Hepatocyte (in vitro differentiated cells): ENCODE measurements around the gene POMP.

Experiments
- EZH2 ChIP-seq: fragments of 200-600 bp; sonication (generic); IDR thresholded peaks from 2 replicates; pipeline ENCODE4 v1.6.1; 2016; ENCODE audit warnings: antibody characterized with exemption, mild to moderate bottlenecking, borderline replicate concordance
- TF ChIP-seq, protein P1 (sequence below): fragments of 200-600 bp; sonication (generic); IDR thresholded peaks from 2 replicates; pipeline ENCODE4 v1.5.1; 2016; ENCODE audit warnings: antibody characterized with exemption, mild to moderate bottlenecking; ENCODE audit not compliant: poor library complexity

DNA sequence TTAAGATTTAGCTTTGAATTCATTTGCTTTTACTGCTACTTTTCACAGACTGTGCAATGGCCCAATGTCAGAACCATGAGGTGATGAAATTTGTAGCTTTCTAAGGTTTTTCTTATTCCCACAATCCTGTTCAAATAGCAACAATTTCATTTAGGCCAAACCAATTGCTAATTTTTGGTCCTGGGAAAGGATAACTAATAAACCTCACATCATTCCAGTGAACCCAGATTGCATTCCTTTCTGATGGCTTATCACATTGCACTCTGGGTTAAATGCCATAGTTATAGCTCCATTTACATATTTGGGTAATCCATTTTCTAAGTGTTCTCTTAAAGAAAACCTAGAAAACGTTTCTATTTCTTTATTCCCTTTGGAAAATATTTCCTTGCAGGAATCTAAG is 22.9 kb upstream of the POMP start:
- TF ChIP-seq, protein P1, sequence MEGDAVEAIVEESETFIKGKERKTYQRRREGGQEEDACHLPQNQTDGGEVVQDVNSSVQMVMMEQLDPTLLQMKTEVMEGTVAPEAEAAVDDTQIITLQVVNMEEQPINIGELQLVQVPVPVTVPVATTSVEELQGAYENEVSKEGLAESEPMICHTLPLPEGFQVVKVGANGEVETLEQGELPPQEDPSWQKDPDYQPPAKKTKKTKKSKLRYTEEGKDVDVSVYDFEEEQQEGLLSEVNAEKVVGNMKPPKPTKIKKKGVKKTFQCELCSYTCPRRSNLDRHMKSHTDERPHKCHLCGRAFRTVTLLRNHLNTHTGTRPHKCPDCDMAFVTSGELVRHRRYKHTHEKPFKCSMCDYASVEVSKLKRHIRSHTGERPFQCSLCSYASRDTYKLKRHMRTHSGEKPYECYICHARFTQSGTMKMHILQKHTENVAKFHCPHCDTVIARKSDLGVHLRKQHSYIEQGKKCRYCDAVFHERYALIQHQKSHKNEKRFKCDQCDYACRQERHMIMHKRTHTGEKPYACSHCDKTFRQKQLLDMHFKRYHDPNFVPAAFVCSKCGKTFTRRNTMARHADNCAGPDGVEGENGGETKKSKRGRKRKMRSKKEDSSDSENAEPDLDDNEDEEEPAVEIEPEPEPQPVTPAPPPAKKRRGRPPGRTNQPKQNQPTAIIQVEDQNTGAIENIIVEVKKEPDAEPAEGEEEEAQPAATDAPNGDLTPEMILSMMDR, result no peak
- no peak for TF ChIP-seq EZH2
